ENCODE results near the gene SNAI1.
"Not testable (repeated sequence)": the region's sequence is repeated elsewhere in the genome, so short reads cannot be mapped to it uniquely, and the experiment has no call there.

SNAI1 gene

DNA sequence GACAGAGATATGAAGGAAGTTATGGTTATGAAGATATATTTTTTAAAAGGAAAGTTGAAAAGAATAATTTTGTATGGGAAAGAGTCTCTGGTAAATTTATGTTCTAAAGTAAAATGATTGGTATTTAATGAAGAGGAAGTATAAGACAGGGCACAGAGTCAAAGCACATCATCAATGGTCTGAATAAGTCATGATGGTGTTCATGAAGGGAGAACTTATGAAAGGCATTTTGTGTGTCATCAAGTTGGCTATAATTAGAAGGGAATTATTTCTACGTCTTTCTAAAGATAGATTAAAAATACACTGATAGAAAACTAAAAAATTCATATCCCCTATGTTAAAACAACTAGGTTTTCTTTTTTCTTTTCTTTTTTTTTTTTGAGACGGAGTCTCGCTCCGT lies 21.4 kb upstream of the SNAI1 start:
- DNase-seq = no peak

DNA sequence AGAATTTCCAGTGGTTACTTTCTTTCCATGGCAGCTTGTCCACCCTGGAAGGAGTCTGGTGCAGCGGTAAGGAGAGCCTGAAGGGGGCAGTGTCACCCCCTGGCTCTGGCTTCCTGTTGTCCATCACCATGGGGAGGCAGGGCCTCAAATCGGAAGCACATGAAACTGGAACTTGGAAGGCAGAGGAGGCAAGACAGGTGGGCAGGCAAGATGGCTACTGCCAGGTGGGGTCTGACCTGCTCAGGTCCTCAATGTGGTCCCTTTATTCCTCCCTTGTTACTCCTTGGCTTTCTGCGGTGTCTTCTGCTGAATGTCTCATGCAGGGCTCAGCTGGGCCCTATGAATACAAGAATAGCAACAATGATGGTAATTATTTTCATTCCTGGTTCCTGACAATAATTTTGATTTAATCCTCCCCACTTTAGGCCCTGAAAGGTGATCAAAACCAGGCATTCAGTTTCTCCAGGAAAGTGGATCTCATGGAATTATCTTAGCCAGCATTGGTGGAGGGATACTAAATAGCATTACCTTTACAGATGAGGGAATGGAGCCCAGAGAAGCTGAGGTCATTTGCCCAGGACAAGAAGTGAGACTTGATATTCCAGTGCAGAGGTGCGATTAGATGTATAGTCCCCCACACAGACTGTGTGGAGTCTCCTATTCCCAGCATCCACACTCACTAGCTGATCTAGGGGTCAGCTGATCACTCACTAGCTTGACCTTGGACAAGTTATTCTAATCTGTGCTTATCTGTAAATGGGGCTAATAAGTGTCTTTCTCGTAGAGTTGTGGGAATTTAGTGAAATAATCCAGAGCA lies 17.6 kb upstream of the SNAI1 start:
- peak in 3 of 51 donors; percentile 3 to 9 (median 8) for DNase-seq

GRCh38 chr20:49965781-49966305 lies 16.9 kb upstream of the SNAI1 start:
- DNase-seq = no peak

DNA sequence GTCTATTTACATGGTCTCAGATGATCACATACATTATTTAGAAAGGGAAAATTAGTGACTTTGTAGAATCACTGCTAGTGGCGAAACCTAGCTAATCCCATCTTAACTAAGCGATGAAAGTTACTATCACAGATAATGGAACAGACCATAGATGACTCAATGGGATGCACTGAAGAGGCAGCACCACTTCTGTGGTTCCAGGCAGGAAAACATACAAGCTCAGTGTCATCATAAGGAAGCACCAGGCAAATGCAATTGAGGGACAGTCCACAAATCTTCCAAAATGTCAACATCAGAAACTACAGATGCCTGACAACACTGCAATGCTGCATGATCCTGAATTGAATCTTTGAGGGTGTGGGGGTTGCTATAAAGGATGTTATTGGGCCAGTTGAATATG lies 15.9 kb upstream of the SNAI1 start:
- no peak for DNase-seq

DNA sequence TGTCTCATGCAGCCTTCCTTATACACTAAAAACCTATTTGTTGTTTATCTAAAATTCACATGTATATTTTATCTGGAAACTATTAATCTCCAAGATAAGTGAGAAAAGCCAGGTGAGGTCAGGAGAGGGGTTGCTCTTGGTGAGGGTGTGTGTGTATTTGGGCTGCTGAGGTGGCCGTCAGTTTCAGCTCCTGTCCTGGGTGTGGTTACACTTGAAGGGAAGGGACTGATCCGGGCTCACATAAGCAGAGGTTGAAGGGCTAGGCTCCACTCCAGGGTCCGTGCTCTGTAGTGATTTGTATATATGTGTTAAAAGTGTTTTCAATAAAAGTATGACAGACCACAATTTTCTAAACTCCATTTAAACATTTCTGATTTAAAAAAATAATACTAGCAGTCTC lies 13.5 kb upstream of the SNAI1 start:
- no peak for DNase-seq

DNA sequence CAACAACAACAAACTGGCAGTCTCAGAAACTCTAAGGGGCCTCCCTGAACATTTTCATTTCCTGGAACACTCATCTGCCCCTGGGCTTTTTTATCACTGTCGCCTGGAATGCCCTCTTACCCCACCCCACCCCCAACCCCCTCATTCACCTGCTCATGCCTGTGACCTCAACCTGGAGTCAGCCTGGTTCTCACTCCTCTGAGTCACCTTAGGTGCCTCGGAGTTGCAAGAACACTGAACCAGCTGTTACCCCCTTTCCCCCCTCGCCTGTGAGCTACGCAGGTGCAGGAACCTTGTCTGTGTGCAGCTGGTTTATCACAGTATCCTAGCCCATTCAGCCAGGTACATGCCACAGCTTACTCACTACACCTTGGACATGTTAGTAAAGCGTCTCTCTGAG lies 12.8 kb upstream of the SNAI1 start:
- no peak for DNase-seq

DNA sequence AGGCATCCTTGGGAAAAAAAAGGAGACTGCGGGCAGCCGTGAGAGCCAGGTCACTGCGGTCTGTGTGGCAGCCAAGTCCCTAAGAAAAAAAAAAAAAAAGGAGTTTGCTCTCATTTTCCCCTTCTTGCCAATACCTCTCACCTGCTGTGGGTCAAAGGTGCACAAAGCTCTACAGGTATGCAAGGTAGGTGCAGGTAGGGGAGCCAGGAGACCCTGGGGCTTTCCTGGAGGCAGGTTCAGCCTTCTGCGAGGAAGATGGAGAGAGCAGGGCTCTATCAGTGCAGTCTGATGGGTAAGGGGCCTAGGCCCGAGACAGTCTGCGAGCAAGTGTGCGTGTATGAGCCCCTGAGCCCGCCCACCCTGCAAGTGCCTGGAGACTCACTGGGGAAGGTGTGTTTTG lies 12.3 kb upstream of the SNAI1 start:
- no peak for DNase-seq

DNA sequence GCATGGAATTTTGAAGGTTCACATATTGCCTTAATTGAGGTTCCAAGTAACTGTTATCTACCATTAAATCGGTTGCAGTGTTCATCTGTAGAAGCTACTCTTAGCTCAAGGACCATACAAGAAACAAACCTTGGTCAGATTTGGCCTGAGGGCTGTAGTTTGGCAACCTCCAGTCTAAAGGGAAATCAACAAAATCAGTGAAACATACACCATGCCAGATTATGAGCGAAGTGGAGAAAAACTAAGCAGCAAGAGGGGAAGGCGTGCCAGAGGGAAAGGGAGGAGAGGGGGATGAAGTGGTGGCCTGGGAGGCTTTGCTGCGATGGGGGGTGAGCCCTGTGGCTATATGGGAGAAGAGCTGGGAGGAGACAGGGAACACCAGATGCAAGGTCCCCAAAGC lies 8.8 kb upstream of the SNAI1 start:
- DNase-seq = no peak

DNA sequence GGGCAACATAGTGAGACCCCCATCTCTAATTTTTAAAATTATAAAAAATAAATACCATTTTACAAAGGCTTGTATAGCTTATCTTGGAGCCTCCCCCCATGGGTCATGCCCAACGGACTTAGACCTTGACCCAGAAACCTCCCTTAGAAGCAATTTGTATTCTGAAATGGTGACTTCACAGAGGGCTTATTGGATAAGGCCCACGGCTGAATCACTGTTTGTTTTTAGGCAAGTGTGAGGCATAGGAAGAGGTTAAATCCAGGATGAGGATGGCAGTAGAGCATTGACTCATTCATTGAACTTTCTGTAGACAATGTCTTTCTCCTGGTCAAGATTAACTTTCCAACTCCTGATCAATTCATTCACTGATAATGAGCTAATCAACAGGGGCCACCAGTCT lies 6.2 kb upstream of the SNAI1 start:
- no peak for DNase-seq

DNA sequence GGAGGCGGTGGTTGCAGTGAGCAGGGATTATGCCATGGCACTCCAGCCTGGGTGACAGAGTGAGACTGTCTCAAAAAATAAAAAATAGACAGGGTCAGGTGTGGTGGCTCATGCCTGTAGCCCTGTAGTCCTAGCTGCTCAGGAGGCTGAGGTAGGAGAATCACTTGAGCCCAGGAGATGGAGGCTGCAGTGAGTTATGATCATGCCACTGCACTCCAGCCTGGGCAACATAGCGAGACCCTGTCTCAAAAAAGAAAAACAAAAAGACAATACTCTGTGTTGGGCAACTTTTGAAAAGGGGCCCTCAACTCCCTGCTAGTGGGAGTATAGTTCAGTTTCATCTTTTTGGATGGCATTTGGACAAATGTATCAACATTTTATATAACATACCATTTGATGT lies 5.0 kb upstream of the SNAI1 start:
- not testable (repeated sequence) for DNase-seq

GRCh38 chr20:49978685-49979029 lies 4.1 kb upstream of the SNAI1 start:
- DNase-seq = no peak

GRCh38 chr20:49979030-49979832 lies 3.5 kb upstream of the SNAI1 start:
- DNase-seq = peak in 41 of 51 donors; percentile 12 to 73 (median 39)

GRCh38 chr20:49980140-49981008 lies 2.4 kb upstream of the SNAI1 start:
- no peak for DNase-seq

GRCh38 chr20:49981218-49982071 lies 1.3 kb upstream of the SNAI1 start:
- DNase-seq = no peak

DNA sequence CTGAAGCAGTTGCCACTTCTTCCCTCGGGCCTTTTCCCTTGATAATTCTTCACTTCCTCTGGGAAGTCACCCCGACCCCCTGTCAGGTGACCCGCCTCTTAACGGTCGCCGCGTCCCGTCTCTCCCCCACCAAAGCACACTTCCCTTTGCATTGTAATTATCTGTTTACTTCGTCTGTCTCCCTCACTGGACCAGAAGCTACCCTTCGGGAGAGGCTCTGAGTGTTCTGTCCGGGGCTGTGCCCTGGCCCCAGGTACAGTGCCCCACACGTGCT lies 771 bp upstream of the SNAI1 start:
- DNase-seq = no peak

- DNase-seq = peak in 1 of 51 donors; percentile 20
These were observed 505 bp downstream of the SNAI1 start for GRCh38 chr20:49983123-49983847.

GRCh38 chr20:49983848-49984408 lies 1.1 kb downstream of the SNAI1 start:
- DNase-seq = peak in 4 of 51 donors; percentile 3 to 20 (median 12)

GRCh38 chr20:49984426-49985153 lies 1.8 kb downstream of the SNAI1 start:
- DNase-seq = no peak

DNA sequence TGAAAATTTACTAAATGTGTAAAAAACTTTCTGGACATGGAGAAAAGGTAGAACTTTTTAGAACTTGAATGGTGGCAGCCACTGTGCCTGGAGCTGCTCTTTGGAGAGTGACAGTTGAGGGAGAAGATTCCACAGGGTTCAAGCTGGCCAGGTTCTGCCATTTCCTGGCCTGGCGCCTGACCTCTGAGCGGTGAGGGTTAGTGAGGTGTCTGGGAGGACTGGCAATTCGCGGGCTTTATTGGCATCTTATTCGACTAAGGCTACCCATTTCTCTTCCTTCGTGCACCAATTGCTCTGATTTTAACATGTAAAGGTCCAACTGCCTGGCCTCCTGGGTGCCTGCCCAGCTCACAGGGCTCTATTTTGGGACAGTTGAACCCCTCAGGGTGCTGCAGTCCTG lies 2.4 kb downstream of the SNAI1 start:
- no peak for DNase-seq

Measured in hypothalamus (tissue), 51 donors.